Parathyroid adenoma (tissue), 2 donors: ENCODE measurements around the gene NSD1.

ENCODE experiments used
- H2AFZ ChIP-seq: fragments of 300-600 bp; sonication (generic); one replicate; pipeline ENCODE4 v1.7.0; 2017; ENCODE audit warnings: antibody characterized with exemption, mild to moderate bottlenecking
- H3K27ac ChIP-seq: fragments of 300-600 bp; sonication (generic); one replicate; pipeline ENCODE4 v1.7.0; 2017
- H3K27me3 ChIP-seq: fragments of 300-600 bp; sonication (generic); one replicate; pipeline ENCODE4 v1.7.0; 2017; ENCODE audit warnings: low read length; ENCODE audit not compliant: control insufficient read depth, insufficient read depth
- H3K36me3 ChIP-seq: fragments of 300-600 bp; sonication (generic); one replicate; pipeline ENCODE4 v1.7.0; 2017; ENCODE audit warnings: low read length; ENCODE audit not compliant: control insufficient read depth, insufficient read depth
- H3K4me1 ChIP-seq: fragments of 300-600 bp; sonication (generic); one replicate; pipeline ENCODE4 v1.7.0; 2017; ENCODE audit warnings: control low read depth
- H3K4me2 ChIP-seq: fragments of 300-600 bp; sonication (generic); one replicate; pipeline ENCODE4 v1.7.0; 2017; ENCODE audit warnings: low read length
- H3K4me3 ChIP-seq: fragments of 300-600 bp; sonication (generic); one replicate; pipeline ENCODE4 v1.7.0; 2017; ENCODE audit warnings: low read depth, low read length
- H3K79me2 ChIP-seq: fragments of 300-600 bp; sonication (generic); one replicate; pipeline ENCODE4 v1.7.0; 2017; ENCODE audit warnings: control low read depth
- H3K9ac ChIP-seq: fragments of 300-600 bp; sonication (generic); one replicate; pipeline ENCODE4 v1.7.0; 2017; ENCODE audit warnings: mild to moderate bottlenecking
- H3K9me3 ChIP-seq: fragments of 300-600 bp; sonication (generic); one replicate; pipeline ENCODE4 v1.7.0; 2017; ENCODE audit warnings: low read length; ENCODE audit not compliant: control insufficient read depth
- TF ChIP-seq, protein P1 (sequence below): fragments of 300-600 bp; sonication (generic); IDR thresholded peaks from one replicate; pipeline ENCODE4 v1.7.0; 2017; ENCODE audit warnings: antibody characterized with exemption, mild to moderate bottlenecking
- donor health status: primary hyperparathyroidism.

The NSD1 gene

DNA sequence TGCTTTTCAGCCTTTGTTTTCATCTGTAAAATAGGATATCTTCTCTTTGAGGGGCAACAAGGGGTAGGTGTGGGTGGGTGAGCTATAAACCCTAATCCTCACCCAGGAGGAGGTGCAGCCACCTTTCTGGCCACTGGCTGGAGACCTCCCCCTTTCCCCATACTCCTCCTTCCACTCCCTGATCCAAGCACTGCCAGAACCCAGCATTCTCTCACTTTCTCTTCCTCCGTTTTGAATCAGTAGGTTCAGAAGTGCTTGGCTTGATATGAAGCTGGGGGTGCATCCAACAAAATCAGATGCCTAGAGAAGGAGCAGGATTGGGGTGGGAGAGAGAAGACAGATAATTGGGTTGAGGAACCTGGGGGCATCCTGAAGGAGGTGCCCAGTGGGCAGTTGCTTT lies 6.8 kb upstream of the NSD1 start:
- no peak overlapping the region for H3K27ac ChIP-seq
- no peaks in the 10 kb centered on the region for H3K79me2 ChIP-seq
- H3K36me3 ChIP-seq = no peaks in the 10 kb centered on the region

DNA sequence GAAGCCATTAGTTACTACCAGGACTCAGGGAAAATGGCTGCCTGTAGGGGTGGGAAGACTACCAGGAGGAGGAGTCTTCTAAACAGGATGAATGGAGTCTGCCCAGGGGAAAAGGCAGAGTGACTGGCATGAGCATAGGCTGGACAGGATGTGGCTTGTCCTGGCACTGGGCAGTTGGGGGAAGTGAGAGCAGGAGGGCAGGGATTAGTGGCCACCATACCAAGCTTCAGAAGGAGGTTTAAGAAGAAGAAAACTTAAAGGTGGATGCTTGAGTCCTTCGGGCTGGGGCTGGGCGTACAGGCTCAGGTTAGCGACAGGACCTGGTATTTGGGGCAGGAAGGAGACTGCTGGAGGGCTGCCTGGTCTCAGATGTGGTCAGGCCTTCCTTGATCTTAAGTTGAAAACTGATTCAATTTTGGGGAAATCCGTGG lies 5.0 kb upstream of the NSD1 start:
- H3K27ac ChIP-seq = no peak overlapping the region

More for the DNA sequence above, 6.8 kb upstream of the NSD1 start:
- Histone ChIP-seq H3K4me2 (no peak overlapping the region), H3K27me3 (no peaks in the 10 kb centered on the region), H3K9me3 (no peaks in the 10 kb centered on the region), H3K9ac (no peak overlapping the region), H3K4me3 (no peak overlapping the region), H2AFZ (no peak overlapping the region), H3K4me1 (no peaks in the 10 kb centered on the region)
- TF ChIP-seq, protein P1, sequence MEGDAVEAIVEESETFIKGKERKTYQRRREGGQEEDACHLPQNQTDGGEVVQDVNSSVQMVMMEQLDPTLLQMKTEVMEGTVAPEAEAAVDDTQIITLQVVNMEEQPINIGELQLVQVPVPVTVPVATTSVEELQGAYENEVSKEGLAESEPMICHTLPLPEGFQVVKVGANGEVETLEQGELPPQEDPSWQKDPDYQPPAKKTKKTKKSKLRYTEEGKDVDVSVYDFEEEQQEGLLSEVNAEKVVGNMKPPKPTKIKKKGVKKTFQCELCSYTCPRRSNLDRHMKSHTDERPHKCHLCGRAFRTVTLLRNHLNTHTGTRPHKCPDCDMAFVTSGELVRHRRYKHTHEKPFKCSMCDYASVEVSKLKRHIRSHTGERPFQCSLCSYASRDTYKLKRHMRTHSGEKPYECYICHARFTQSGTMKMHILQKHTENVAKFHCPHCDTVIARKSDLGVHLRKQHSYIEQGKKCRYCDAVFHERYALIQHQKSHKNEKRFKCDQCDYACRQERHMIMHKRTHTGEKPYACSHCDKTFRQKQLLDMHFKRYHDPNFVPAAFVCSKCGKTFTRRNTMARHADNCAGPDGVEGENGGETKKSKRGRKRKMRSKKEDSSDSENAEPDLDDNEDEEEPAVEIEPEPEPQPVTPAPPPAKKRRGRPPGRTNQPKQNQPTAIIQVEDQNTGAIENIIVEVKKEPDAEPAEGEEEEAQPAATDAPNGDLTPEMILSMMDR = no peak

DNA sequence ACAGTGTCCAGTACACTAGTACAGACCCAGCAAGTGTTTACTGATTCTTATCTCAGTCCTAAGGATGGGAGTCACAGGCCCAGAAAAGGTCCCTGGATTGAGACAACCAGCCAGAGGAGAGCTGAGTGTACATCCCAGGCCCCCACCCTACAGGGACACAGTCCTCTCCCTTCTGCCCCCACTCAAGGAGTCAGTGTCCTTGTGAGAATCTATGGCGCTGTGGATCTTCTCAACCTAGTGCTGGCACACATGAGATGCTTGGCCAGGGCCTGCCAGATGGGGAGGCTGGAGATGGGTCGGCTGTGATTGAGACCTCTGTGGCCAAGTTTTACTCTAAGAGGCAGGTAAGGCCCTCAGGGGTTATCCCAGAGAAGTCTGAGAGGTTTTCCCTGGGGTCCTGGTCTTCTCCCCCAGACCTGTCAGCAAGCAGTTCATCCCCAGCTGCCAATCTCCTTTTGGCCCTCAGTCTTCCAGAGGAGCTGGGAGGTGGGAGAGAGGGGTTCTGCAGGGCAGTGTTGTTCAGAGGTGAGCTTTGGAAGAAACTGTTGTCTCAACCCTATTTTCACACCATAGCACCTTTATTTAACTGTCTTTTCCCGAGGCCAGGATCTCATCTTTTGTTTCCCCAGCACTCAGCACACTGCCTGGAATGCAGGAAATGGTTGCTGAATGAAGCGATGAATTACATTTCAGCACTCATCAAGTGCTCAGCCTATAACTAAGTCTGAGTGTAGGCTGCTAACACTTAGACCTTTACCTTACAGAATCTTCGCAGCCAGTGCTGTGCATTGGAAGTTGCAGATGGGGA lies 3.2 kb upstream of the NSD1 start:
- Histone ChIP-seq H3K4me2 (no peak overlapping the region), H3K36me3 (no peaks in the 10 kb centered on the region), H3K9me3 (no peaks in the 10 kb centered on the region), H3K4me1 (peaks cover 8% of the 10 kb centered on the region), H3K9ac (no peak overlapping the region), H3K79me2 (no peaks in the 10 kb centered on the region), H2AFZ (no peak overlapping the region), H3K27ac (no peak overlapping the region), H3K4me3 (no peak overlapping the region), H3K27me3 (no peaks in the 10 kb centered on the region)
- TF ChIP-seq, protein P1 = no peak

More for the DNA sequence above, 5.0 kb upstream of the NSD1 start:
- peak overlapping the region; percentile 53 for H2AFZ ChIP-seq
- TF ChIP-seq, protein P1 = no peak
- H3K4me2 ChIP-seq = no peak overlapping the region
- no peaks in the 10 kb centered on the region for H3K9me3 ChIP-seq
- no peak overlapping the region for H3K9ac ChIP-seq
- no peaks in the 10 kb centered on the region for H3K4me1 ChIP-seq
- no peaks in the 10 kb centered on the region for H3K36me3 ChIP-seq
- H3K4me3 ChIP-seq = no peak overlapping the region
- no peaks in the 10 kb centered on the region for H3K79me2 ChIP-seq
- H3K27me3 ChIP-seq = no peaks in the 10 kb centered on the region

DNA sequence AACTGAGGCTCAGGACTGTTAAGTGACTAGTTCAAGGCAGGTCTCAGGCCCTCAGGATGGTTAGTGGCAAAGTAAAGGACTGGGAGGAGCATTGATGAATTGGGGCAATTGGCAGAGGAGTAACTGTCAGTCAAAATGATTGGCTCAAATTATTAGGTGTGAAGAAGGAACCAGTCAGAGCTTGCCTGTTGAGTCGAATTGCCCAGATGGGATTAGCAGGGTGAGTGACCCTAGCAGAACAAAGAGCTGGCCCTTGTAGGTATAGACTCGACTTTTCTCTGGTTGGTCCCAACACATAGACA lies 2.6 kb upstream of the NSD1 start:
- H3K4me1 ChIP-seq = peaks cover 13% of the 10 kb centered on the region
- no peaks in the 10 kb centered on the region for H3K79me2 ChIP-seq
- H2AFZ ChIP-seq = no peak overlapping the region
- H3K27ac ChIP-seq = no peak overlapping the region
- H3K9me3 ChIP-seq = no peaks in the 10 kb centered on the region
- no peak overlapping the region for H3K4me2 ChIP-seq
- no peak overlapping the region for H3K4me3 ChIP-seq
- H3K27me3 ChIP-seq = no peaks in the 10 kb centered on the region
- TF ChIP-seq, protein P1 = no peak
- no peaks in the 10 kb centered on the region for H3K36me3 ChIP-seq
- H3K9ac ChIP-seq = no peak overlapping the region
